Measurements from ENCODE around the gene CACNA2D3.
A peak's percentile ranks its signal among the peaks of the same experiment; 100 is the strongest.

The CACNA2D3 gene

DNA sequence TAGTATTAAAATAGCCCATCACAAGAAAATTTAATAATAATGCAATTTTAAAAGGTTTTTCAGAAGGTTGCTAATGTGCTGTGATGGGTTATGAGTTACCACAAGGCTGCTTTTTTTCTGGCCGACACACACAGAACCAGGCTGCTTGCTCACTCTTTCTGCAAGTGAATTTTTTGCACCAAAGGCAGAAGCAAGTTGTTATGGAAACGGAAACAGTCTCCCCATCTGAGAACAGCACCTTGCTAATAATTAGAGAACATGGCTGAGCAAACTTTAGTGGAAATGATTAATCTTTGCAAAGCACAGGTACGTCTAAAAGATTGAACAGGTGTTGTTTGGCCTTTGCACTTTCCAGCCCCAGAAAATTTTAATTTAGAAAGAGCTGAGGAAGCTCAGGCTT is 51.0 kb downstream of the CACNA2D3 start:
- no peak for DNase-seq

DNA sequence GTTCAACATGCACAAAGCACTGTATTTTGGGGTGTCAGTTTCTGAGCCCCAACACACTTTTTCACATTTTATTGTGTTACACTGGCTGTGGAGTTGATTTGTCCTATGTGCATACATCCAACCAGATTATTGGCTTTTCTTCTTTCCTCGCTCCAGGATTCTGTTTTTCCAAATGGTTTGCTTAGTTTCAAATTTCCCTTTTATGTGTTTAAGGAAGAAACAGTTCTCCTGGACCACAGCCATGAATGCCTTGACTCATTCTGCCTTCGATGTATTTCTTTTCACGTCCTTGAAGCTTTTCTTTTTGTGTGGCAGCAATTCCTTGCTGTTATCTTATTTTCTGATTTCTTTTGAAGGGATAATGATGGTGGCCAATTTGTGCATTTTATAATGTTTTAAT is 53.8 kb downstream of the CACNA2D3 start:
- DNase-seq = no peak

DNA sequence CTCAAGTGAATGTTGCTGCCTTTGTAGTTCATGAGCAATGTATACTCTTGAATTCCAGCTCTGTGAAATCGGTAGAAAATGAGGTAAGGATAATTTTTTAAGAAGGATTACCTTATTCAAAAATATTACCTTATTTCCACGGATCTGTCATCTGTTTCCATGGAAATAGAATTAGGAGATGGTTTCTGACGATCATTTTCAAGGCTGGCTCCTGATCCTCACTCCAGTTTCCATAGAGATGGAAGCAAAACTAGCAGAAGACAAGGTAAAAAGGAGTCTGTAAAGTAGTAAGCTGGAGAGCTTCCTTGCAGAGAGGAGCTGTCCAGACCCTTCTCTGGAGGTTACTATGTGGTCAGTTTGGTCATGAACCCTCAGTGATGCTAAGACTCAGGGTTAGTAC is 55.5 kb downstream of the CACNA2D3 start:
- no peak for DNase-seq

DNA sequence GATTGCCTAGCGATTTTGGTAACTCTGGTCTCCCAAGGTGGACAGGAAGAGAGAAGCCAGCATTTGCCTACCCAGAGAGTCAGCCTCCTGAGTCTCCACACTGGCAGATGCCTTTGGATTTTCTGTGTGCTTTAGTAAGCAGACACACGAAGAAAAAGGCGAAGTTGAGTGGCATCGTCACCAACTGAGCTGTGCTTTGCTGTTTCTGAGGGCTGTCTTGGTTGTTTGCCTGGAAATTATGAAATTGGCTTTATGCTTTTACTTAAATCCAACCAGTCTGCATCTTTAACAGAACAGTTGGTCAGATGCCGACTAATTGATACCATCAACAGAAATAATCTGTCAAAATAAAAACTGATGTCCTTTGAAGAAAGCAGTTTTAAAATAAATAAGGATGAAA is 56.0 kb downstream of the CACNA2D3 start:
- DNase-seq = no peak

DNA sequence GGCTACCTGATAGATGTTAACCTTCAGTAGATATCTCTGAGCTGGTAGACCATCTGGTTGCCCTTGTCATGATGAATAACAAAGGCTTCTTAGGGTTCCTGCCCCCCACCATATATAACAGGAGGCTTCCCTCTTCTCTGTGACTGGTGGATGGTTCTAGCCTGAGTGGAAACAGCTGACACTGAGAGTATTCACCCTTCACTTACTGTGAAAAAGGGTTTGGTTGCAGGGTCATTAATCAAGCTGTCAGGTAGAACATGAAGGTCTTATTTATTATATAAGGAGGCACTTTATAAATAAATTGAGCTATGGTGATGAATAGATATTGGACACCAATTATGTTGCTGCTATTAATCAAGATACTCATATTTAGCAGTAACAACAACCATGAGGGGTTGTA is 58.6 kb downstream of the CACNA2D3 start:
- no peak for DNase-seq

DNA sequence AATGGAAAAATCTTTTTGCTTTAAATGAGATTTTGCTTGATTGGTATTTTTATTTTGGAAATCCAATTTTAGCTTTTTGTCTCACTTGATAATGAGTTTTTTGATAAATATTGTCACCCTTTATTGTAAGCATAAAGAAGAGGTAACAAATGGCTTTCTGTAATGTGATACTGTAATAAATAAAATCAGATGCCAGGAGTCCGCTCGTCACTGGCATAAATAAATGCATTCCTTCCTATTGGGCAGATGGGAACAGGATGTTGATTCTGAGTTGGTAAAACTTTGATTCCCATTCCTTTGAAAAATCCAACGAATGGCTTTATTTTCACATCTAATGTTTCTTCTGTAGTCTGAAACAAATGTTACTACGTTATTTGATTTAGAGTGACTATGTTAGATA is 59.9 kb downstream of the CACNA2D3 start:
- no peak for DNase-seq

DNA sequence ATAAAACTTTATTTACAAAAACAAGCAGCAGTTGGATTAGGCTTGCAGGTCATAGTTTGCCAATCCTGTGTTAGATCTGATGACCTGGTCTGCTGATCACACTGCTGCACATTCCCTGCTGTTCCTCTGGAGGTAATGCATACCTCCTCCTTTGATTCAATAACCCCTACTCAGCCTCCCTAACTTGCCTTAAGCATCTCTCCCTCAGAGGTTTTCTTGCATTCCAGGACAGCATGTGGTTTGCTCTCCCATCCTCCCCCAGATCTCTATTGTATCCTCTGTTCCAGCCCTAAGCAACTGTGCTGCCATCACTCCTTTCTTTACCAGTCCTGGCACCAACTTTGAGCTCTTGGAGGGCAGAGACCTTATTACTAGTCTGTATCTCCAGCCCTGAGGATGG is 63.4 kb downstream of the CACNA2D3 start:
- DNase-seq = no peak

DNA sequence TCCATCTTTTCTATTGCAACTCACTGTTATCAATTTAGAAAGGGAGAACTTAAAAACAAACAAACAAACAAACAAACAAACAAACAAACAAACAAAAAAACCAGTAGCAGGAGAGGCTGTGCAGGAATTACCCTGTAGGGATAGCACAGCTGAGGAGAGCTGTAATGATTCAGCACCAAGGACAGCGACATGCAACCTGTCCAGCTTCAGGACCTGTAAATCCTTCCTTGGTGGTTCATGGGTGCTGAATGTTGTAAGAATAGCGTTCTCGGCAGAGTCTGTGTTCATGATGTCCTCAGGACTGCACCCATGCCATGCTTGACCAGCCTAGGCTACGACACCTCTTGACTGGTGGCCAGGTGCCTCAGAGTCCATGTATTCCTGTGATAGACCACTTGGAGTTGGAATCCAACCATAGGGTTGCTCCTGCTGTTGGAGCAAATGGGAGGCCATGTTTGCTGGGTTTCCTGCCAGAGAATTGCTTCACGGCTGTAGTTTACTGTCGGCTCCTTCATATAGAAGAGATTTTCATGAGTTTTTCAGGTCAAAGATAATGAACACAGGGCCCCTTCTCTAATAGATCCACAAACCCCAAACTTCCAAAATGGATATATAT is 65.9 kb downstream of the CACNA2D3 start:
- DNase-seq = peak; percentile 8

DNA sequence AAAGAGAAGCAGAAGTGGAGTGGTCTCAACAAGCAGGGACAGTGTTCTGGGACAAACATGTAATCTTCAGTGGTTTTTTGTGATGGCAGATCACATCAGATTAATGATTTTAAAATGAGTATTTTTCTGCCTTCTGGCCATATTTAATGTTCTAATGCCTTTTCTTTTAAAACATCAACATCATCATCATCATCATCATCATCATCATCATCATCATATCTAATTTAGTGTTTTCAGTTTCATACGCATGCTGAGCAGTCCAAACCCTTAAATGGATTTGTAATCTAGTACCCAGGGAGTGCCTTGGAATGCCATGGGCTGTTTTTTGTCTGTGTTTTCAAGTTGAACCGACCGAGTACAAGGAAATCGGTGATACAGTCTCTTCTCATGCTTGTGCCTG is 68.9 kb downstream of the CACNA2D3 start:
- DNase-seq = no peak

DNA sequence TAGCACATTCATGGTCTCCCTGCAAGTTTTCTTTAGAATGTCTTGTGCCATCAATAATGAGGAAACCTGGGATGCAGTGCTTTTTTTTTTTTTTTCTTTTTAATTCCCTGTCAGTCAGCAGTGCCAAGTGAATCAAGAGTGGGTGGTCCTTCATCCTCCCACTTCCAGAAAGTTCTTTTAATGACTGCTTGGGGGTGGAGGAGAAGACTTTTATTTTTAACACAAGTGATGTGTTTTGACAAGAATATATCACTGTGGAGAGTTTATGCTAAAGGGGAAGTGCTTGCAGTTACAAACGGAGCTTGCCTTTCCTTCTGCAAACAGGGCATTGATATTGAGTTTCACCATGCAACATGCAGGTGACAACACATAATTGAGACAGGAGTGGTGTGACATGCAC is 69.7 kb downstream of the CACNA2D3 start:
- DNase-seq = no peak

DNA sequence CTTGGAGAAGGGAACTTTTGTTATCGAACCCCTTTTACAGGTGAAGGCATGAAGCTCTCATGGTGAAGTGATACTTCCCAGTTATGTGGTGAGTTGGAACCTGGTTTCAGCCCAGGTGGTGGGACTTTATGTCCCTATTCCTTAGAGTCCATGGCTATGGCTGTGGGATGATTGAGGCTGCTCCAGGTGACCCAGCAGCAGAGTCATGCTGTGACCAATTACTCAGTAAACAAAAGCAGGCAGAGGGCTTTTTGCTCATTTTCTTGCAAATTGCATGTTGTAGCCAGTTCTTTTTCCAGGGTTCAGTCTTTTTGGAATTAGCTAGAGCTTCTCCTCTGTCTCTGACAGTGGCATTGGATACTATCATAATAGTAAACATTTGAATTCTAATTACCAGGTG is 70.7 kb downstream of the CACNA2D3 start:
- DNase-seq = no peak

DNA sequence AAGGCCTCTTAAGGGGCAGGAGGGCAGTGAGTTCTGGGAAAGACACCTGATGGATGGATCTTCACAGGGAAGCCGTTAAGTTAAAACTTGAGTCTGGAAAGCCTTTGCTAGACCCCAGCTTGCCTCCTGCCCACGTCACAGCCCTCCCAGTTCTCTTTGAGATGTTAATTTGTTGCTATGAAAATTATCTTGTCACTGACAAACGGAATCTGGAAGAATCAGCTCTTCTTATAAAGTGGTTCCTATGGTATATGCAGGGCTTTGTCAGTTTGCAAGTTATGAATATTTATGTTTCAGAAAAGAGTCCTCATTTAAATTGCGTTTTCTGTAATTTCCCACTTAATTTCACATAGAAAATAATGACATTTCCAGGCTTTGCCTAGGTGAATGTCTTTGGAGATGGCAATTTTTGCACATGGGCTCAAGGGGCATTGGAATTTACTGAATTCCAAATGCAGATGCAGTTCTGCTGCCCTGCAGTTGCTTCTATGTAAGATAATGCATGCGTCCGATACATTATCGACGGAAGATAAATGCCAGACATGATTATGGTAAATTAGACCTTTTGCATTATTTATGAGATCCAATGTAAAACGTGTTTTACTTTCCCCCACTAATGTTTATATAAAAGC is 74.1 kb downstream of the CACNA2D3 start:
- no peak for DNase-seq

DNA sequence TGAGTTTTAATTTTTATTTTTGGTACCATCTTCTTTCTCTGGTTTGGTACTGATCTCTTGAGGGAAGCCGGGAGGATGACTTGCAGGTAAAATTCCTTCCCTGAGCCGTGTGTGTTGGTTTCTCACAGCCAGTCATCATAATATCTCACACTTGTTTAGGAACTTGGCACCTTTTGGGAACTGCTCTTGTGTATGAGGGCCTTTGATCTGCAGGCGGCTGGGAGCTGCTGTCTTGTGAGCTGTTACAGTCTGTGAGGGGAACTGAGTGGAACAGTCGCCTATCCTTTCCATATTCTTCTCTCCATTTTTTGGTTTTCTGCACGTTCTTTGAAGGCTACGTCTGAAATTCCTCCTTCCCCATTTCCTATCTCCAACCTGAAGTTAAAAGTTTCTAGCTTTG is 75.2 kb downstream of the CACNA2D3 start:
- no peak for DNase-seq

DNA sequence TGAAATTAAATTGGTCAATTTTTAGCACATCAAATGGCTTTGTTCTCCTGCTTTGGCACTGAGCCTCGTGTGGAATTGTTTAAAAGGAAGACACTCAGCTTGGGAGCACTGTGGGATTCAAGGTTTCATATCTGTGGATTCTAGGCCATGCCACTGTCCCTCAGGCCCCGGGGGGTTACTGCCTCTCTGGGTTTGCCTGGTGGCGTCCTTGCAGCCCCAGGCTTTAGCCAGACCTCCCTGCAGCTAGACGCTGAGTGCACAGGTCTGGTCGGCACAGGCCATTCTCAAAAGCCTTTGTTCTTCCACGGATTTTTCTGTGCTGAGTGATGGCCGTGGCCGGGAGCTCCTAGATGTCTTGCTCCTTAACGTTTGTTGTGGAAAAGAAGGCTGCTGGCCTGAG is 76.2 kb downstream of the CACNA2D3 start:
- no peak for DNase-seq

DNA sequence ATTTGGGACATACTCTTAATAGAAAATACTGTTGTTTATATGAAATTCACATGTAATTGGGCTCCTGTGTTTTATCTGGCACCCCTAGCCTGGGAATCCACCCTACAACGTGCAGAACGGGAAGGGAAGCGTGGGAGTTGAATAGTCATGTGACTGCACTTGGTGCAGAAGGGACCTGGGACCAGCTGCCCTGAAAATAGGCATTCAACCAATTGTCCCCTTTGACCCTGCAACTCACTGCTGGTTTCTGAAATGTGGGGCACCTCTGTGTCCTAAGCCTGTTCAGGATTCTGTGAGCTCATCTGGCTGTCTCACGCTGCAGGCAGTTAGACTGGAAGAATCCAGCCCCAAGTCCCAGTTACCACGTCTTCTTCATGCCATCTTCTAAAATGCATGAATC is 79.7 kb downstream of the CACNA2D3 start:
- no peak for DNase-seq

DNA sequence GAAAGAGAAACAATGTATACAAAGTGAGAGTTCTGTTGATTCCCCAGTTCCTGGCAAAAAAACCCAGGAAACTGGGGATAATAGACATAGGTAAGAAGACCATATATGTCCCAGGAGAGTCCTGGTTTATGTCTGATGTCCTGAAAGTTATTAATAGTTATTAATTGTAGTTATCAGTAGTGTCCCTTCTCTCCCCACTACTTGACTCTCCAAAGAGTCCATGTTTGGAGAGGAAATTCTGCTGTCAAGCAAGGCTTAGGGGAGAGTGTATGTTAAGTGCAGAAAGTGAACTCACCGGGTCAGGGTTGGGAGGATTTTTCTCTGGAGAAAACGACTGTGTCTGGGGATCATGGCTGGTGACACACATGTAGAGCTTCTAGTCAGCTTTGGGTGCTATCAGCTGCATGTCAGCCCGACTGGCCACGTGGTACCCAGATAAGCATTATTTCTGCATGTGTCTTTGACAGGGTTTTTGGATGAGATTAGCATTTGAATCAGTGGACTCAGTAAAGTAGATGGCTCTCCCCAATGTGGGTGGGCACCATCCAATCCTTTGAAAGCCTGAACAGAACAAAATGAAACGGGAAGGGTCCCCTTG is 80.4 kb downstream of the CACNA2D3 start:
- DNase-seq = no peak

DNA sequence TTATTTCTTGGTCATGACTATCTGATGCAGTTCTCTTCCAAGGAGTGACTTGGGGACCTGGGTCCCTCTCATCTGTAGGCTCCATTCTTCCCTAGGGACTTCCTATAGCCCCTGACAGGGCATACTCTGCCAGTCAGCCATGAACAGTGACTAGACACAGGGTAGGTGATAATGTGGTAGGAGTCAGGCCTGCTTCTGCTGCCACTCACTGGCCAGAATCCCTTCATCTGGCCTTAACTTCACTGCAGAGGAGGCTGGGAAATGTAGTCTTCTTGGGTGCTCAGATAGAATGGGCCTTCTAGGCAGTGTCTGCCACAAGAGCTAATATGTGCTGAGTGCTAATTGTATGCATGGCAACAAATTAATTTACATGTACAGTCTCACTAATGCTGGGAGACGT is 84.5 kb downstream of the CACNA2D3 start:
- no peak for DNase-seq

DNA sequence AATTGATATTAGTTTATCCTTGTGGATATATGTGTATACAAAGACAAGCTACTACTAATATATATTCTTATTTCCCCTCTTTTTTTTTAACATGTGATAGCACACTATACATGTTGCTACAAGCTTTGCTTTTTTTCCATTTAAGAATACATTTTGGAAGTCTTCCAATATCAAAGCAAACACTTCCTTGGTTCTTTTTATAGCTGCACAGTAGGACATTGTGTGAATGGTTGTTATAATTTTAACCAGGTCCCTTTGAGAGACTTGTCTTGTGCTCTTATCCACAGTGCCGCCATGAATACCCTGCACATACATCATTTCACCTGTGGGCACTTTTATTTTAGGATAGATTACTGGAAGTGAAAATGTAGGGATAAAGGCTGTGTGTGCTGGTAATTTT is 88.7 kb downstream of the CACNA2D3 start:
- DNase-seq = no peak

DNA sequence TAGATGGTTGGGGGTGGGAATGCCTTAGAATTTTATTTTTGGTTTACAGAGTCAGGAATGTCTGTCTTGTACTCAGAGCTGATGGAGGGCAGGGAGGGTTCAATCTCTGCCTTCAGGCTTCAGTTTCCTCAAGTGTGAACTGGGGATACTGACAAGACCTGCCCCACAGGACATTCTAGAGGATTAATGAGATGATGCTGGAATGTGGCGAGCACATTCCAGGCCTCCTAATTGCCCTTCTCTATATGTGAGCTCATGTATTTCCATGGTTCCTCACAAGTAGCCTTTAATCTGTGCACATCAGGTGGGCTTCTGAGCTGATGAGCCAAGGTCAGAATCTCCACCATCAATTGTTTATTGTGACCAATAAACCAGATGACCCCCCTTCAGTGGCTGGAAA is 90.4 kb downstream of the CACNA2D3 start:
- DNase-seq = no peak

DNA sequence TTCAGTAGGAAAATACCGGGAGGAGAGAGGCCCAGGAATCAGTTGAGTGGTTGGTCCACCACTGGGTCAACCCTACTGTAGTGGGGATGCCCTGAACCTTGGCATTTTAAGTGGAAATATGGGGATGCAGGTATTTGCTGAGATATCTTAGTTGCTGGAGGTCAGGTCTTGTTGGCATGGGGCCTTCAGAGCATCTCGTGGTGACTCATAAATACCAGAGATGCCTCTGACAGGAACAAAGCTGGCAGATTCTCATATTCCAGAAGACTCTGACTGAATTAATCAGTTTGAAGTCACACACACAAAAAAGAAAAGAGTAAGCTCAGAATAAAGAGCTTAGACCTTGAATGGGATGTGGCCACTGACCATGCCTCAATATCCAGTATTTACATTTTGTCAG is 91.6 kb downstream of the CACNA2D3 start:
- DNase-seq = no peak

DNA sequence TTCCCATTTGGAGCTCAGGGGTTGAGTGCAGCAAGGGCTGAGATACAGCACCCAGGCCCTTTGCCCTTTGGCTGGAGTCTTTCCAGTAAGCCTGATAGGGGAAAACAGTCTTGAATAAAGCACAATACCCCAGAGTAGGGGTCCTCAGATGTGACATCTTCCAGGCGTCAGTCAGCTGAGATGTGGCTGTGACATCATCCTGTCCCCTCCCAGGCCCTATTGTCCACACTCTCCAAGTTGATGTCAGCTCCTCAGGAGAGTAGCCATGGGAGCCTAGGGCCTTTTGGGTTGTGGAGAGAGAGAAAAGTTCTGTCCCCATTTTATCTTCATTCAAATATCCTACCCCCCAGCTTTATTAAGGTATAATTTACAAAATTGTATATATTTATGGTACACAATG is 92.5 kb downstream of the CACNA2D3 start:
- no peak for DNase-seq

DNA sequence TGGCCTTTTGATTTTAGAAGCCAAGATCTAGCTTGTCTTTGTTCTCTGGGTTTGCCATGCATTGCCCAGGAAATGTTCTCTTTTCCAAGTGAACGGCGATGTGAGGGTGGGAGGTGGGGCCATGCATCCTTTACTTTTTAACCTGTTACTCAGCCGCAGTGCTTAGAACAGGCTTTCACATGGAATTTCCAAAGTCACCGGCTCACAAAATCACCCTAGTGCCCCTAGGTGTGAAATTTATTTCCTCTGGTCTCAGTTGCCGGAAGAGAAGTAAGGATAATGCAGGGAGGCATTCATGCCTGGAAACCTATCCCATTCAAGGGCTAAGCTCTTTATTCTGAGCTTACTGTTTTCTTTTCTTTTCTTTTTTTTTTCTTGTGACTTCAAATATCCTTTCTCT is 93.2 kb downstream of the CACNA2D3 start:
- DNase-seq = no peak

DNA sequence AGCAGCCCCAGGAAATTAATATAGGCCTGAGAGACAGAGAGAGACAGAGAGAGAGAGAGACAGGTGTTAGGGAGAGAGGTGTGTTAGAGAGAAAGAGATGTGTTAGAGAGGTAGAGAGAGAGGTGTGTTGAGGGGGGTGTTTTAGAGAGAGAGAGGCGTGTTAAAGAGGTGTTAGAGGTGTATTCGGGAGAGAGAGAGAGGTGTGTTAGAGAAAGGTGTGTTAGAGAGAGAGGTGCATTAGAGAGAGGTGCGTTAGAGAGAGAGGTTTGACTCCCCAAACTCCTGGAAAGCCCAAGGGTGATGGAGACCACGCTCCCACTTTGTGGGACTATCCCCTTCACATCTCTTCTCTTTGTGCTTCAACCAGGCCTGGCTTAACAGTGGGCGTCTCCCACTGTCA is 95.5 kb downstream of the CACNA2D3 start:
- DNase-seq = no peak

DNA sequence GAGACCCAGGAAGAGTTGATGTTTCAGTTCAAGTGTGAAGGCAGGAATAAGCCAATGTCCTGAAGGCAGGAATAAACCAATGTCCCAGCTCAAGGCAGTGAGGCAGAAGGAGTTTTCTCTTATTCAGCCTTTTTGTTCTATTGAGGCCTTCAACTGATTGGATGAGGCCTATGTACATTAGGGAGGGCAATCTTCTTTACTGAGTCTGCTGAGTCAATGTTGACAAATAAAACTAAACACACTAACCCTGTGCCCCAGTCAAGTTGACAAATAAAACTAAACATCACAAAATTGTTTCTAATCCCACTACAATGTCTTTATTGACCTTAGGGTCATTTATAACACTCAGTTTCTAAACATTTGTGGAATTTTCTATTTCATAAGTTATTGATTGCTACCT is 100.0 kb downstream of the CACNA2D3 start:
- DNase-seq = no peak

DNA sequence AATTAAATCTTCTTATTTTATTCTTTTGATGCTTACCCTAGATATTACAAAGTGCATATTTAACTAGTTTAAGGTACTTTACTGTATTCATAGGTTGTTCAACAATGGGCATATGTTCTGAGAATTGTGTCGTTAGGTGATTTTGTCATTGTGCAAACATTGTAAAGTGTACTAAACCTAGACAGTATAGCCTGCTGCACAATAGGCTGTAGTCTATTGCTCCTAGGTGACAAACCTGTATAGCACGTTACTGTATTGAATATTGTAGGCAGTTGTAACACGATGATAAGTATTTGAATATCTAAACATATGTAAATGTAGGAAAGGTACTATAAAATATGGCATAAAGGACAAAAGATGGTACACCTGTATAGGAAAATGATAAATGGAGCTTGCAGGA is 100.7 kb downstream of the CACNA2D3 start:
- DNase-seq = no peak

Measured in activated CD4-positive, alpha-beta T cell treated with anti-CD3 and anti-CD28 coated beads, Interleukin-2, amount 50 U/mL, for 1 hour (primary cell).